K562 treated with DMSO at 1 percent for 12 hours (cell line): ENCODE data around the gene KRTAP10-2. TPM values are rescaled to one million over a fixed set of nuclear protein-coding genes. Genes with fewer than 3 reads are reported as not detected.

Experiments
- total RNA-seq: library from RNA; unstranded; fragments of 300-600 nt; gene quantifications from 2 replicates; pipeline ENCODE4 v1.2.3, GENCODE V29; 2022; ENCODE audit not compliant: insufficient read depth

The KRTAP10-2 gene
- total RNA-seq, result not detected in 2 replicates

GRCh38 chr21:44551340-44551961 is at the start of gene KRTAP10-2:
Gene KRTAP10-2, minus strand, starts transcription at chr21:44551505. Its CDS starts 47 bp downstream, at chr21:44551458.

DNA sequence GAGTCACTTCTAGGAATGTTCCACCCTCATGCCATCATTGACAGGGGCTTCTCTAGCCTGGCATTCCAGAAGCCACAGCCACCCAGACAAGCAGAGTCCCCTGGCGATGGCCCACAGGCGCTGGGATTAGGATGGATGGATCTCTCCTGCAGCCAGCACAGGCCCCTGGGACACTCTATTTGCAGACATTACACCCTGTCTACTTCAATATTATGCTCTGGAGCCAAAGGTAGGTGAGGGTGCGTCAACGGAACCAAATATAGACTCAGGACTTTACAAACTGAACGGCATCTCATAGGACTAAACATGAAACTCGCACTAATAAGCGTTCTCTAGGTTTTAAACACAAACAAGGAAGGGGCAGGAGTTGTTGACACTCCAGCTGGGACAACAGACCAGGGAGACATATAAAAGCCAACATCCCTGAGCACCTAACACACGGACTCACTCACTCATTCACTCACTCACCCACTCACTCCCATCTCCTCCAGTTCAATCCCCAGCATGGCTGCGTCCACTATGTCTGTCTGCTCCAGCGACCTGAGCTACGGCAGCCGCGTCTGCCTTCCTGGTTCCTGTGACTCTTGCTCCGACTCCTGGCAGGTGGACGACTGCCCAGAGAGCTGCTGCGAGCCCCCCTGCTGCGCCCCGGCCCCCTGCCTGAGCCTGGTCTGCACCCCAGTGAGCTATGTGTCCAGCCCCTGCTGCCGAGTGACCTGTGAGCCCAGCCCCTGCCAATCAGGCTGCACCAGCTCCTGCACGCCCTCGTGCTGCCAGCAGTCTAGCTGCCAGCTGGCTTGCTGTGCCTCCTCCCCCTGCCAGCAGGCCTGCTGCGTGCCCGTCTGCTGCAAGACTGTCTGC is 49.0 kb upstream of the KRTAP10-2 start, which contains the start of gene KRTAP10-7:
TSS of gene KRTAP10-7 (plus strand) at position 480 of the 861 bp plus-strand sequence. CDS start at position 505, 25 bp downstream.

GRCh38 chr21:44592446-44593311 is 41.4 kb upstream of the KRTAP10-2 start, which contains the start of gene KRTAP10-6:
Gene KRTAP10-6, minus strand, starts transcription at chr21:44592505. Its CDS starts 21 bp downstream, at chr21:44592484.

DNA sequence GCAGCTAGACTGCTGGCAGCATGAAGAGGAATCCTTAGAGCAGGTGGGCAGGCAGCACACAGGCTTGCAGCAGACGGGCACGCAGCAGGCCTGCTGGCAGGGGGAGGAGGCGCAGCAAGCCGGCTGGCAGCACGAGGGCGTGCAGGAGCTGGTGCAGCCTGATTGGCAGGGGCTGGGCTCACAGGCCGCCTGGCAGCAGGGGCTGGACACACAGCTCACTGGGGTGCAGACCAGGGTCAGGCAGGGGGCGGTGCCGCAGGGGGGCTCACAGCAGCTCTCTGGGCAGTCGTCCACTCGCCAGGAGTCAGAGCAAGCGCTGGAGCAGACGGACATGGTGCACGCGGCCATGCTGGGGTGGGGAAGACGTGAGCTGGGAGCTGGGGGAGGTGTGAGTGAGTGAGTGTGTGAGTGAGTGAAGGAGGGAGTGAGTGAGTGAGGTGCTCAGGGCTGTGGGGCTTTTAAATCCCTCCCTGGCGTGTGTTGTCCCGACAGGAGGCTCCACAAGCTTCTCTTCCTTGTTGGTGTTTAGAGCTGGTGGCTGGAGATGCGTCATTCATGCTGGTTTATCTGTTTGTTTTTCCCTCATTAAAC is 29.0 kb upstream of the KRTAP10-2 start, which contains the start of gene KRTAP10-5:
TSS of gene KRTAP10-5 (minus strand) at position 374 of the 591 bp plus-strand sequence. CDS start at position 348, 26 bp downstream.

GRCh38 chr21:44573630-44574456 is 22.5 kb upstream of the KRTAP10-2 start, which contains the start of gene KRTAP10-4:
Gene KRTAP10-4, plus strand, starts transcription at chr21:44573729. Its CDS starts 30 bp downstream, at chr21:44573759.

GRCh38 chr21:44558695-44559094 is 7.4 kb upstream of the KRTAP10-2 start, which contains the start of gene KRTAP10-3:
Gene KRTAP10-3, minus strand, starts transcription at chr21:44558795. Its CDS starts 80 bp downstream, at chr21:44558715.

DNA sequence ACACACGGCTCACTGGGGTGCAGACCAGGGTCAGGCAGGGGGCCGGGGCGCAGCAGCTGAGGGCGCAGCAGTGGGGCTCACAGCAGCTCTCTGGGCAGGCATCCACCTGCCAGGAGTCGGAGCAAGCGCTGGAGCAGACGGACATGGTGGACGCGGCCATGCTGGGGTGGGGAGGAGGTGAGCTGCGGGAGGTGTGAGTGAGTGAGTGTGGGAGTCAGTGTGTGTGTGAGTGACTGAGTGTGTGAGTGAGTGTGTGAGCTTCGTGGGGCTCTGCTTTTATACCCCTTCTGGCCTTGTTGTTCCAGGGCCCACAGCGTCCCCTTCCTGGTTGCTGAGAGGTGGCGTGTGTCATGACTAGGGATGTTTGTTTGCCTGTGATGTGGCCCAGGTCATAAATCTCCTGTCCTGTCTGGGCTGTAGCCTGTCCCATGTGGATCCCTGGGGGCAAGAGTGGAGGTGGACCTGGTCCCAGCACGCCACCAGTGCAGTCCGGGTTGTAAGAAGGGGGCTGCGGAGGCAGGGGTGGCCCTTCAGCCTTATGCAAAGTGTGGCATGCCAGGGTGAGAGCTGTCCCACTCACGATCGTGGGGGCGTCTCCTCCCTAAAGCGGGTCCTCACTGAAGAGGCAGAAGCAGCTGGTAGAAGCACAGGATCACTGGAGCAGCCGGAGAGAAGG is 11.2 kb downstream of the KRTAP10-2 start, which contains the start of gene KRTAP10-1:
TSS of gene KRTAP10-1 (minus strand) at position 205 of the 676 bp plus-strand sequence. CDS start at position 160, 45 bp downstream.

Other genes starting within 250 kb of the KRTAP10-2 start
- gene CFAP410, start 212.1 kb downstream of the KRTAP10-2 start, total RNA-seq, result 16.6 and 20.3 TPM in 2 replicates
- 3.7 and 5.5 TPM in 2 replicates for gene TRPM2, start 197.9 kb downstream of the KRTAP10-2 start, total RNA-seq
- not detected in 2 replicates for gene LRRC3, start 96.0 kb downstream of the KRTAP10-2 start, total RNA-seq
- not detected in 2 replicates for gene KRTAP10-1, start 11.3 kb downstream of the KRTAP10-2 start, total RNA-seq
- gene KRTAP10-3, start 7.3 kb upstream of the KRTAP10-2 start, total RNA-seq, result not detected in 2 replicates
- gene KRTAP10-4, start 22.2 kb upstream of the KRTAP10-2 start, total RNA-seq, result not detected in 2 replicates
- gene KRTAP10-5, start 29.1 kb upstream of the KRTAP10-2 start, total RNA-seq, result not detected in 2 replicates
- not detected in 2 replicates for gene KRTAP10-6, start 41.0 kb upstream of the KRTAP10-2 start, total RNA-seq
- not detected in 2 replicates for gene KRTAP10-7, start 49.1 kb upstream of the KRTAP10-2 start, total RNA-seq
- gene KRTAP10-8, start 60.6 kb upstream of the KRTAP10-2 start, total RNA-seq, result not detected in 2 replicates
- gene KRTAP10-9, start 75.6 kb upstream of the KRTAP10-2 start, total RNA-seq, result not detected in 2 replicates
- not detected in 2 replicates for gene KRTAP10-10, start 85.9 kb upstream of the KRTAP10-2 start, total RNA-seq
- gene KRTAP10-11, start 94.9 kb upstream of the KRTAP10-2 start, total RNA-seq, result not detected in 2 replicates
- gene KRTAP12-4, start 103.2 kb upstream of the KRTAP10-2 start, total RNA-seq, result not detected in 2 replicates
- not detected in 2 replicates for gene KRTAP12-3, start 106.4 kb upstream of the KRTAP10-2 start, total RNA-seq
- gene KRTAP12-2, start 115.4 kb upstream of the KRTAP10-2 start, total RNA-seq, result not detected in 2 replicates
- not detected in 2 replicates for gene KRTAP12-1, start 130.7 kb upstream of the KRTAP10-2 start, total RNA-seq
- not detected in 2 replicates for gene KRTAP10-12, start 145.7 kb upstream of the KRTAP10-2 start, total RNA-seq
- gene TSPEAR, start 160.1 kb upstream of the KRTAP10-2 start, total RNA-seq, result not detected in 2 replicates